H1 (cell line): ENCODE results near the gene ARHGAP25. TPM values are rescaled to one million over a fixed set of nuclear protein-coding genes. Genes with fewer than 3 reads are reported as not detected.

Experiments
- PHF8 ChIP-seq: fragments of 200-600 bp; sonication (generic); conservative IDR thresholded peaks from 2 replicates; pipeline ENCODE4 v1.7.1; 2012; ENCODE audit warnings: low read depth, mild to moderate bottlenecking, inconsistent platforms, low read length, moderate library complexity
- polyA plus RNA-seq, 7 experiments: library from polyadenylated mRNA; depleted of rRNA in 3 of 7; stranded (reverse) in 5 of 7; unstranded in 2 of 7; fragments of >200 nt in 5 of 7; fragments of 200-250 nt in 2 of 7; gene quantifications; 1 replicate in 5 of 7; 2 replicates in 1 of 7; 4 replicates in 1 of 7; pipeline versions ENCODE4 v1.2.1 to v1.2.3, GENCODE V29; 2011 to 2013; ENCODE audit warnings: missing spikeins in 2 of 7, mixed read lengths in 2 of 7
- total RNA-seq: library from RNA; stranded (reverse); fragmentation: NEBNext Ultra II Directional; extraction: Animal tissue kit (Norgen Biotek cat#: 25700); gene quantifications from 2 replicates; pipeline ENCODE4 v1.2.1, GENCODE V29; 2021

The ARHGAP25 gene
- total and polyA plus RNA-seq, 2 of the 8 experiments (the other 6 are each of a cell fraction or from before 2014, with no cell fraction given): 1.00 to 1.2 TPM

GRCh38 chr2:68690851-68691250 is 43.8 kb upstream of the ARHGAP25 start (continued):
- no peak for TF ChIP-seq PHF8
